Endothelial cell of umbilical vein (primary cell): Measurements from ENCODE around the gene SRGAP1. TPM values are rescaled to one million over a fixed set of nuclear protein-coding genes. Genes with fewer than 3 reads are reported as not detected.

Experiments
- BruUV-seq: library from RNA; stranded (reverse); fragments of 400-500 nt; replicated peaks from 2 replicates; lab custom pipeline; 2021; lab: Mats Ljungman, UMichigan
- CTCF ChIA-PET: fragments of 300-600, 350-600 bp; sonication (Branson Sonifier 250); formaldehyde crosslinking; loops from one replicate; lab custom pipeline; 2021; ENCODE audit warnings: antibody characterized with exemption, inconsistent platforms; lab: Charles Lee
- POLR2A ChIA-PET: fragments of 300-600, 350-600 bp; sonication (Branson Sonifier 250); formaldehyde crosslinking; loops from one replicate; lab custom pipeline; 2021; ENCODE audit warnings: antibody characterized with exemption, inconsistent platforms; lab: Charles Lee
- DNase-seq: peaks from one replicate; pipeline ENCODE4 v3.0.0-alpha.2; 2011; ENCODE audit warnings: low read depth, low spot score
- FAIRE-seq: peaks from 2 replicates; lab custom pipeline; 2011; peaks lifted over from hg19 to GRCh38; lab: Jason Lieb, UNC
- H2AFZ ChIP-seq: 2 replicates; pipeline ENCODE4 v1.6.0; 2012; ENCODE audit warnings: low read depth, low read length, control low read depth, inconsistent platforms
- H3K27ac ChIP-seq: 2 replicates; pipeline ENCODE4 v1.5.1; 2011; ENCODE audit warnings: low read depth, mild to moderate bottlenecking, control low read depth, low read length, moderate library complexity; ENCODE audit not compliant: insufficient read depth
- H3K27me3 ChIP-seq, 2 experiments: 2 replicates each; pipeline versions ENCODE4 v1.6.0 to v1.6.1; 2011; ENCODE audit warnings: low read length in 2 of 2, mixed read lengths in 1 of 2; ENCODE audit not compliant: control insufficient read depth in 2 of 2, insufficient read depth in 2 of 2
- H3K36me3 ChIP-seq, 2 experiments: 2 replicates in 1 of 2; 3 replicates in 1 of 2; pipeline ENCODE4 v1.5.1; 2011; ENCODE audit warnings: low read length in 2 of 2, mild to moderate bottlenecking in 1 of 2, moderate library complexity in 1 of 2; ENCODE audit not compliant: control insufficient read depth in 2 of 2, insufficient read depth in 2 of 2; ENCODE audit errors: extremely low read depth in 1 of 2
- H3K4me1 ChIP-seq: 3 replicates; pipeline ENCODE4 v1.5.1; 2011; ENCODE audit warnings: mild to moderate bottlenecking, low read length; ENCODE audit not compliant: control insufficient read depth, insufficient read depth; ENCODE audit errors: extremely low read depth
- H3K4me2 ChIP-seq: 2 replicates; pipeline ENCODE4 v1.6.1; 2011; ENCODE audit warnings: low read length, control low read depth, mixed read lengths; ENCODE audit not compliant: insufficient read depth
- H3K4me3 ChIP-seq, 3 experiments: fragments of 200-600 bp in 1 of 3; sonication (generic), shearing (Covaris generic) in 1 of 3; replicated peaks in 1 of 3; 2 replicates each; pipeline ENCODE4 v1.5.1; 2011 to 2016; ENCODE audit warnings: control low read depth in 3 of 3, low read length in 3 of 3, mild to moderate bottlenecking in 2 of 3, inconsistent platforms in 1 of 3, low read depth in 1 of 3, moderate library complexity in 1 of 3; ENCODE audit not compliant: insufficient read depth in 1 of 3
- H3K79me2 ChIP-seq: 2 replicates; pipeline ENCODE4 v1.6.0; 2012; ENCODE audit warnings: low read length, inconsistent platforms; ENCODE audit not compliant: control insufficient read depth, insufficient read depth
- H3K9ac ChIP-seq: replicated peaks from 2 replicates; pipeline ENCODE3; 2011; ENCODE audit warnings: low read length, control low read depth; ENCODE audit not compliant: insufficient read depth; ENCODE audit errors: extremely low read depth
- H3K9me1 ChIP-seq: replicated peaks from 3 replicates; pipeline ENCODE4 v1.6.0; 2011; ENCODE audit warnings: mild to moderate bottlenecking, low read length; ENCODE audit not compliant: control insufficient read depth, insufficient read depth; ENCODE audit errors: extremely low read depth
- H3K9me3 ChIP-seq: replicated peaks from 2 replicates; pipeline ENCODE4 v1.5.1; 2012; ENCODE audit warnings: low read length, inconsistent platforms; ENCODE audit not compliant: control insufficient read depth, insufficient read depth
- H4K20me1 ChIP-seq: replicated peaks from 2 replicates; pipeline ENCODE3; 2011; ENCODE audit warnings: mild to moderate bottlenecking, low read length; ENCODE audit not compliant: control insufficient read depth, insufficient read depth; ENCODE audit errors: extremely low read depth
- CTCF ChIP-seq, 2 donors: IDR thresholded peaks; 1 replicate in 1 of 2; 2 replicates in 1 of 2; pipeline ENCODE4 v1.5.1; 2011; ENCODE audit warnings: low read length in 2 of 2, mild to moderate bottlenecking in 2 of 2, moderate library complexity in 2 of 2, control low read depth in 1 of 2, inconsistent platforms in 1 of 2, low read depth in 1 of 2; ENCODE audit not compliant: insufficient read depth in 1 of 2; ENCODE audit errors: extremely low read depth in 1 of 2
- EZH2 ChIP-seq: IDR thresholded peaks from 2 replicates; pipeline ENCODE4 v1.6.1; 2012; ENCODE audit warnings: borderline replicate concordance, low read depth, mild to moderate bottlenecking, moderate library complexity, low read length, inconsistent platforms; ENCODE audit not compliant: severe bottlenecking
- FOS ChIP-seq: IDR thresholded peaks from 2 replicates; pipeline ENCODE4 v1.6.1; 2011; ENCODE audit warnings: mild to moderate bottlenecking, low read length, moderate library complexity, borderline replicate concordance; ENCODE audit not compliant: insufficient read depth
- GATA2 ChIP-seq: IDR thresholded peaks from 2 replicates; pipeline ENCODE4 v1.7.0; 2011; ENCODE audit warnings: low read depth, mild to moderate bottlenecking, moderate library complexity, mixed read lengths, low read length; ENCODE audit not compliant: insufficient read length, insufficient read depth
- JUN ChIP-seq: IDR thresholded peaks from 2 replicates; pipeline ENCODE4 v1.6.1; 2011; ENCODE audit warnings: borderline replicate concordance, low read depth; ENCODE audit not compliant: insufficient read length, insufficient read depth
- MAX ChIP-seq: IDR thresholded peaks from 2 replicates; pipeline ENCODE4 v1.6.1; 2011; ENCODE audit not compliant: insufficient read depth, insufficient read length
- MYC ChIP-seq: IDR thresholded peaks from one replicate; pipeline ENCODE4 v1.6.1; 2011; ENCODE audit warnings: mild to moderate bottlenecking, low read depth, low read length
- POLR2A ChIP-seq: IDR thresholded peaks from 2 replicates; pipeline ENCODE4 v1.6.1; 2012; ENCODE audit warnings: low read depth, mild to moderate bottlenecking, control low read depth, low read length
- POLR2AphosphoS5 ChIP-seq: IDR thresholded peaks from 2 replicates; pipeline ENCODE4 v1.6.1; 2012; ENCODE audit warnings: low read depth, mild to moderate bottlenecking, control low read depth, low read length, moderate library complexity; ENCODE audit not compliant: insufficient read depth
- dilution Hi-C: fragments of 300-500 bp; cut with MboI; formaldehyde crosslinking; loops from one replicate; pipeline ENCODE4 v1.15.0; 2019; ENCODE audit warnings: low sequenced_read_pairs; ENCODE audit not compliant: extremely low pct_ligation_motif_present
- intact Hi-C: fragments of 100-400 bp; cut with micrococcal nuclease; formaldehyde crosslinking; loops from one replicate; pipeline ENCODE4 v1.10.0; 2022
- polyA plus RNA-seq, 4 experiments: library from polyadenylated mRNA; depleted of rRNA in 3 of 4; stranded (reverse) in 3 of 4; unstranded in 1 of 4; fragments of >200 nt; gene quantifications; 2 replicates each; pipeline versions ENCODE4 v1.2.1 to v1.2.3, GENCODE V29; 2011 to 2012; ENCODE audit warnings: missing spikeins in 1 of 4
- total RNA-seq: library from RNA; stranded (reverse); gene quantifications from 2 replicates; pipeline ENCODE4 v1.2.3, GENCODE V29; 2021

The SRGAP1 gene
- total and polyA plus RNA-seq, 2 donors (not counting 3 experiments of a cell fraction or from before 2014, with no cell fraction given): 4.9 to 16.3 TPM

- Histone ChIP-seq H3K36me3 (no peaks in the 10 kb centered on the region), H4K20me1 (no peaks in the 10 kb centered on the region), H3K4me1 (peaks cover 14% of the 10 kb centered on the region), H3K79me2 (no peaks in the 10 kb centered on the region), H3K9me3 (no peaks in the 10 kb centered on the region), H2AFZ (no peak overlapping the region), H3K9ac (no peak overlapping the region), H3K27me3 (no peaks in the 10 kb centered on the region), H3K4me3 (no peak overlapping the region), H3K9me1 (peaks cover 2% of the 10 kb centered on the region), H3K27ac (no peak overlapping the region), H3K4me2 (no peak overlapping the region)
- intact Hi-C loops: no loop called here
- dilution Hi-C loops: no loop called here
- POLR2A ChIA-PET: no interaction called here
- DNase-seq (no peak), FAIRE-seq (no peak)
- BruUV-seq: no TSS peak
- CTCF ChIA-PET: interaction anchor here (0.6 to 1.2 kb wide), 2 partner anchors 9 to 33 kb away, joined by 3 read pairs; no protein-coding TSS in a partner anchor
- TF ChIP-seq GATA2: no peak
- no peak for TF ChIP-seq CTCF (IDR thresholded peaks at IDR 0.05; ENCODE audit: extremely low read depth in 1 of 2, insufficient read depth in 1 of 2, low read depth in 1 of 2, low read length in 2 of 2)
- no peak for TF ChIP-seq POLR2AphosphoS5
- no peak for TF ChIP-seq MYC
- no peak for TF ChIP-seq FOS
- TF ChIP-seq JUN: no peak
- no peak for TF ChIP-seq MAX
- no peak for TF ChIP-seq EZH2
- no peak for TF ChIP-seq POLR2A
These were observed 99.6 kb downstream of the SRGAP1 start for GRCh38 chr12:63944034-63944579.
